ENCODE measurements around the gene NR2C1. TPM values are rescaled to one million over a fixed set of nuclear protein-coding genes. Genes with fewer than 3 reads are reported as not detected.

The NR2C1 gene
- total RNA-seq, 1 donor from 2014 or later = 28.5 TPM

DNA sequence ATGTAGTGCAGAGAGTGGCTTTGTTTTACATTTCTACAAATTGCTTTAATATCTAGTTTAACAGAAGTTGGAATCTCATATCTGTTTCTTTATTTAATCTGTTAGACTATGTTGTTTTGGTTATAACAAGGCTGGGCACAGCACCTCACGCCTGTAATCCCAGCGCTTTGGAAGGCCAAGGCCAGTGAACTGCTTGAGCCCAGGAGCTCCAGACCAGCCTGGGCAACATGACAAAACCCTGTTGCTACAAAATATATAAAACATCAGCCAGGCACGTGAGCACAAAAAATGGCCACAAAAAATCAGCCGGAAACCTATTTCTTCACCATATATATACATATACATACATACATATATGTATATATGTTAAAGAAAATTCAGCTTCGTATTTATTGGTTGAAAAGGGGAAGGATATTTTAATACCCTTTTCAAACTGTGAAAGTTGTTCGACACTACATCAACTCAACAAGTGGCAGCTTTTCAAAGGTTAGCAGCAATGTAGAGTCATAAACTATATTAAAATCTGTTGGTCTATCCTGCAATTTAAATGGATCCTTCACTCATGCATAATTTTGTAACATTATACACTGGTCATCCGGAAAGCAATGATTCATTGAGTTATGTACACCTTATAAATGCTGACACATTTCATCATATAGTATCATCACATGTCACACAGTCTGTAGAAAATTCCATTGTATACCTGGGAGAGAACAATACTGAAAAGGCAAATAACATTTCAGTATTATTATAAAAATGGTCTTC is 7.1 kb downstream of the NR2C1 start:
- no peaks in the 10 kb centered on the region for H3K9me3 Mint-ChIP-seq
- no peak overlapping the region for H3K4me3 Mint-ChIP-seq
- no peak for DNase-seq
- peaks cover 3% of the 10 kb centered on the region for H3K4me1 Mint-ChIP-seq
- intact Hi-C loops (cut with micrococcal nuclease) = no loop called here
- peaks cover 35% of the 10 kb centered on the region for H3K36me3 Mint-ChIP-seq (ENCODE audit: low read depth)
- H3K27ac Mint-ChIP-seq = no peak overlapping the region
- no peaks in the 10 kb centered on the region for H3K27me3 Mint-ChIP-seq

DNA sequence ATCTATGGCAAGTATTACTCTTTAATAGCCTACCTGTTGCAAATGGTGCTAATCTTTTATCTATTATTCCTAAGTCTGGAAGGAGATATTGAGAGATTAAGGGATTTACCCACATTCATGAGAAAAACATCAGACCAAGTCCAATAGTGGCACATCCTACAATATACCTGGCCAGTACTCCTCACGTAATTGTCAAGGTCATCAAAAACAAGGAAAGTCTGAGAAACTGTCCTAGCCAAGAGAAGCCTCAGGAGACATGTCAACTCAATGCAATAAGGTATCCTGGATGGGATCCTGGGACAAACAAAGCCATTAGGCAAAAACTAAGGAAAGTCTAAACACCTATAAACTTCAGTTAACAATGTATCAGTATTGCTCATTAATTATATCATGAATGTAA is 12.5 kb downstream of the NR2C1 start:
- intact Hi-C loops (cut with micrococcal nuclease) = no loop called here
- Mint-ChIP-seq H3K27me3 (no peaks in the 10 kb centered on the region), H3K27ac (no peak overlapping the region), H3K9me3 (no peaks in the 10 kb centered on the region), H3K4me1 (no peaks in the 10 kb centered on the region), H3K4me3 (no peak overlapping the region), H3K36me3 (ENCODE audit: low read depth) (peaks cover 29% of the 10 kb centered on the region)
- no peak for DNase-seq

DNA sequence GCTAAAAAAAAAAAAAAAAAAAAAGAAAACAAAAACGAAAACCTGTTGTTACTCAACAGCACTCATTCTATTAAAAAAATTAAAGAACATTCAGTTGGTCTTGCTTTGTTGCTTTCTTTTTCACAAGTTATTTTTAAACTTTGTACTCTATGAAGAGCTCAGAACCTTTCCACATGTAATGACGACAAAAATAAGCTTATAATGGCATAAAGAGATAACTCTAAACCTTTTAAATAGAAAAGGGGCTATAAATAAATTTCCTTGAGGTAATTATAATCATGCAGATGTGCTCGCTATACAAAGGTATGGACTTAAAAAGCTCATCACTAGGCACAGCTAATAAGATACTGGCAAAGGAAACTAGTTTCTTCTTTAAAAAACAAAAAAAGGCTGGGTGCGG is 13.4 kb downstream of the NR2C1 start:
- Mint-ChIP-seq H3K27me3 (no peaks in the 10 kb centered on the region), H3K4me3 (no peak overlapping the region), H3K9me3 (no peaks in the 10 kb centered on the region), H3K4me1 (no peaks in the 10 kb centered on the region), H3K36me3 (ENCODE audit: low read depth) (peaks cover 33% of the 10 kb centered on the region), H3K27ac (no peak overlapping the region)
- DNase-seq = no peak
- intact Hi-C loops (cut with micrococcal nuclease) = no loop called here

DNA sequence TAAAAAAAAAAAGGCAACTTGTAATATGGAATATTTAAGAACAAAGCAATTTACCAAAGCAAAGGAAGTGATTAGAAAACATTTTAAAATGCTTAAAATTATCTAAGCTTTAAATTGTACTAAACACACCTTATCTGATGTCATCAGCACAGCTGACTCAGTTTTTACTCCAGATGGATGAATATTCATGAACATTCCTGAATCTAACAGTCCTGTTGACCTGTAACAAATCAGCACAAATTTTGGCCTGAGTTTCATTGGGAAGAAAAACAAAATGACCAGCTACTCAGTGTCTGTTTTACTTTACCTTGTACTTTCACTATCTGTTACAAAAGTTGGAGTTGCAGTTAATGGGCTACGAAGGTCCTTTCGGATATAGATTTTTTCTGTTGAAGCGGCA is 16.0 kb downstream of the NR2C1 start:
- intact Hi-C loops (cut with micrococcal nuclease) = no loop called here
- Mint-ChIP-seq H3K36me3 (ENCODE audit: low read depth) (peaks cover 24% of the 10 kb centered on the region), H3K27me3 (no peaks in the 10 kb centered on the region)

DNA sequence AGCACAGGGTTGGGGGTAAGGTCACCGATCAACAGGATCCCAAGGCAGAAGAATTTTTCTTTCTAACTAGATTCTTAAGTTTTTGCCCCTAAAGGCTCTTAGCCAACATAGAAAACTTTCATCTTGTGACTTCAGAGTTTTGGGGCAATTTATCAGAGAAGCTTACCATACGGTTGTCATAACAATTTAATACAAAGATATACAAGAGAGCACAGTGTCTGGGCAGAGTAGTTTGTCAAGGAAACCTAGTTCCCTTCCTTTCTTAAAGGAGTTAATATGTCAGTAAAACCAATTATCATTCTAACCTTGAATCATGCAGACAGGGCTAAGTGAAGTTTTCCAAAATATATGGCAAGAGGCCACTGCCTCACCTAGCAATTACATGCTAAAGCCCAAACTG is 18.4 kb downstream of the NR2C1 start:
- peaks cover 18% of the 10 kb centered on the region for H3K36me3 Mint-ChIP-seq (ENCODE audit: low read depth)
- intact Hi-C loops (cut with micrococcal nuclease) = no loop called here
- H3K4me1 Mint-ChIP-seq = no peaks in the 10 kb centered on the region
- no peaks in the 10 kb centered on the region for H3K9me3 Mint-ChIP-seq
- no peaks in the 10 kb centered on the region for H3K27me3 Mint-ChIP-seq
- H3K27ac Mint-ChIP-seq = no peak overlapping the region
- no peak overlapping the region for H3K4me3 Mint-ChIP-seq
- no peak for DNase-seq

More for the DNA sequence above, 16.0 kb downstream of the NR2C1 start:
- Mint-ChIP-seq H3K9me3 (no peaks in the 10 kb centered on the region), H3K27ac (no peak overlapping the region), H3K4me3 (no peak overlapping the region), H3K4me1 (no peaks in the 10 kb centered on the region)
- DNase-seq = no peak

DNA sequence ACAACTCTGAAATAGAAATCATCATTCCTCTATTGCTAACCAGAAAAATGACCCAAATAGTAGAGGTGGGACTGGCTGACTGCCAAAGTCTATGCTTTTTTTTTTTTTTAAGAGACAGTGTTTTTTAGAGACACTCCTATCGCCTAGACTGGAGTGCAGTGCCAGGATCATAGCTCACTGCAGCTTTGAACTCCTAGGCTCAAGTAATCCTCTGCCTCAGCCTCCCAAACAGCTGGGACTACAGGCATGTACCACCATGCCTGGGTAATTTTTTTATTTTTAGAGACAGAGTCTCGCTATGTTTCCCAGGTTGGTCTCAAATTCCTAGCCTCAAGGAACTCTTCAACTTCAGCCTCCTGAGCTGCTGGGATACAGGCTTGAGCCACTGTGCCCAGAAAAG is 19.2 kb downstream of the NR2C1 start:
- H3K27ac Mint-ChIP-seq = no peak overlapping the region
- intact Hi-C loops (cut with micrococcal nuclease) = no loop called here
- no peak overlapping the region for H3K4me3 Mint-ChIP-seq
- H3K4me1 Mint-ChIP-seq = no peaks in the 10 kb centered on the region
- DNase-seq = no peak
- no peaks in the 10 kb centered on the region for H3K9me3 Mint-ChIP-seq
- H3K27me3 Mint-ChIP-seq = no peaks in the 10 kb centered on the region
- H3K36me3 Mint-ChIP-seq (ENCODE audit: low read depth) = peaks cover 18% of the 10 kb centered on the region

DNA sequence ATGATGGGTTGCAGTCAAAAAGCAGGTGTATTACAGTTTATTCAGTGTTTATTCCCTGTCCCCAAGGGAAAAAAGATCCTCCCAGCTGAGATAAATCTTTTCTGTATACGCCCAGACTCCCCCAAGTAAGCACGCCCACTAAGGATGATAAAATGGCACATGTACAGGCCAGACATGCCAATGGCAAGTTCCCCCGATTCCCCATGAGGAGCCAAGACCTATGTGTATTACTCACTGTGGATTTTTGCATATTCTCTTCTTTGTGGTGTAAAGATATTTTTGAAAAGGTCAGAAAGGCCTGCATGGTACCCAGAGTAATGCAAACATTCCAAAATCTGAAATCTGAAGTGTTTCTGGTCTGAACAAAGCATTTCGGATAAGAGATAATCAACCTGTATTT is 22.2 kb downstream of the NR2C1 start:
- no peak overlapping the region for H3K4me3 Mint-ChIP-seq

DNA sequence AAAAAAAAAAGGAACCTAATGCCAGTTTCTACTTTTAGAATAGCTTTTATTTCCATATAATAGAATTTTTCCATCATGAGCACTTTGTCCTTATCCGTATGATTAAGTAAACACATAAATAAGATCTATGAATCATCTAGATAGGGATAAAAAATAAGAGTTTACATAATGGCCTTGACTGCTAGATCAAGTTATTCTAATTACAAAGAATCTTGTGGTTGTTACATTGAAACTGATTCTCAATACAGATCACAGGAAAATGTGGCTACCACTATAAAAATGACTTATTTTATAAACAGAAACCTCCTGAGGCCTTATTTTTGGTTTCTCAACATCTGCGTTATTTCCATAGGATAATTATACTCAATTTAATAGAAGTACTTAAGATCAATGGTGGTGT is 35.5 kb downstream of the NR2C1 start:
- Mint-ChIP-seq H3K27me3 (no peaks in the 10 kb centered on the region), H3K9me3 (no peaks in the 10 kb centered on the region), H3K4me1 (peaks cover 18% of the 10 kb centered on the region), H3K27ac (no peak overlapping the region), H3K4me3 (no peak overlapping the region), H3K36me3 (ENCODE audit: low read depth) (peaks cover 25% of the 10 kb centered on the region)
- intact Hi-C loops (cut with micrococcal nuclease) = no loop called here
- DNase-seq = no peak

More for the DNA sequence above, 22.2 kb downstream of the NR2C1 start:
- intact Hi-C loops (cut with micrococcal nuclease) = no loop called here
- Mint-ChIP-seq H3K9me3 (no peaks in the 10 kb centered on the region), H3K36me3 (ENCODE audit: low read depth) (peaks cover 28% of the 10 kb centered on the region), H3K27ac (no peak overlapping the region), H3K4me1 (no peaks in the 10 kb centered on the region), H3K27me3 (no peaks in the 10 kb centered on the region)
- DNase-seq = no peak

DNA sequence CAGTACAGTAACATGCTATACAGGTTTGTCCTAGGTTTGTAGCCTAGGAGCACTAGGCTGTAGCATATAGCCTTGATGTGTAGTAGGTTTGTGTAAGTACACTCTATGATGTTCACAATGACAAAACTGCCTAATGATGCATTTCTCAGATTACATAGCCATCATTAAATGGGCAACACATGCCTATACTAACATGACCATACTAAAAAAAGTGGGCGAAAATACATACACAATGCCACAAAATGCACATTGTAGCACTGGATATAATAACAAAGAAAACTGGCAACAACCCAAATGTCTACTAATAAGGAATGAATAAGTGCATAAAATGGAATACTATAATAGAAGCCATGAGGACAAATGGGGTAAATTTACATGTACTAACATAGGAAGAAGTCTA is 38.7 kb downstream of the NR2C1 start:
- peaks cover 14% of the 10 kb centered on the region for H3K4me1 Mint-ChIP-seq
- H3K36me3 Mint-ChIP-seq (ENCODE audit: low read depth) = peaks cover 24% of the 10 kb centered on the region
- no peaks in the 10 kb centered on the region for H3K9me3 Mint-ChIP-seq
- no peak for DNase-seq
- H3K27me3 Mint-ChIP-seq = no peaks in the 10 kb centered on the region
- no peak overlapping the region for H3K27ac Mint-ChIP-seq
- H3K4me3 Mint-ChIP-seq = no peak overlapping the region
- intact Hi-C loops (cut with micrococcal nuclease) = no loop called here

DNA sequence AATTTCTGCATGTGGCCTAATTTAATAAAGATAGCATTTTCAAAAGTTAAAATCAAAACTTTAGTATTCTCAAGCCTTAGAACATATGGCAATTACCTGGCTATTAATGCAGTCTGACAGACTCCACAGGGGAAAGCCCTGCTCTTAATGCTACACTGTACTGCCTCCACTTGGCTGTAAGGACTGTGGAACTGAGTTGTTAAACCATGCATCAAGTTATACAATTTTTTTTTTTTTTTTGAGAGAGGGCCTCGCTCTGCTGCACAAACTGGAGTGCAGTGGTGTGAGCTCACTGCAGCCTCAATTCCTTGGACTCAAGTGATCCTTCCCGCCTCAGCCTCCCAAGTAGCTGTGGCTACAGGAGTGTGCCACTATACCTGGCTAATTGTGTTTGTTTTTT is 50.9 kb downstream of the NR2C1 start:
- no peaks in the 10 kb centered on the region for H3K27me3 Mint-ChIP-seq
- intact Hi-C loops (cut with micrococcal nuclease) = no loop called here
- no peaks in the 10 kb centered on the region for H3K9me3 Mint-ChIP-seq
- no peaks in the 10 kb centered on the region for H3K4me1 Mint-ChIP-seq
- no peak overlapping the region for H3K27ac Mint-ChIP-seq
- no peak overlapping the region for H3K4me3 Mint-ChIP-seq
- no peak for DNase-seq
- H3K36me3 Mint-ChIP-seq (ENCODE audit: low read depth) = peaks cover 13% of the 10 kb centered on the region

DNA sequence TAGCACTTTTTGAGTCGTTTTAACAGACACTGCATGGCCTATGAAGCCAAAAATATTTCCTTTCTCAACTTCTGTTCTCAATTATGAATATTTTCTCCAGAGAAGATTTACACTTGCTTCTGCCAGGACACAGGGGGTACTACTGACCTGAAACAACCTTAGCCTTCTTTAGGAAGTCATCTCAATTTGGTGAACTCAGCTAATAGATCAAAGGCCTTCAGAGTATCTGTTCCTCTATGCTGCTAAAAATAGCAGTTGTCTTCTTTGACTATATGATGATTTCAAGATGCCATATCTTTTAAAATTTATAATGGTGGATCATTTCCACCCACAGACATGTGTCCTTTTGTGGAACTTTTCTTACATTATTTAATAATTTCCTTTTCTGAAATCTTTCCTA is 55.9 kb downstream of the NR2C1 start:
- DNase-seq = no peak
- Mint-ChIP-seq H3K9me3 (peaks cover 5% of the 10 kb centered on the region), H3K4me3 (no peak overlapping the region), H3K27ac (no peak overlapping the region), H3K36me3 (ENCODE audit: low read depth) (peaks cover 6% of the 10 kb centered on the region), H3K27me3 (no peaks in the 10 kb centered on the region), H3K4me1 (no peaks in the 10 kb centered on the region)
- intact Hi-C loops (cut with micrococcal nuclease) = no loop called here

DNA sequence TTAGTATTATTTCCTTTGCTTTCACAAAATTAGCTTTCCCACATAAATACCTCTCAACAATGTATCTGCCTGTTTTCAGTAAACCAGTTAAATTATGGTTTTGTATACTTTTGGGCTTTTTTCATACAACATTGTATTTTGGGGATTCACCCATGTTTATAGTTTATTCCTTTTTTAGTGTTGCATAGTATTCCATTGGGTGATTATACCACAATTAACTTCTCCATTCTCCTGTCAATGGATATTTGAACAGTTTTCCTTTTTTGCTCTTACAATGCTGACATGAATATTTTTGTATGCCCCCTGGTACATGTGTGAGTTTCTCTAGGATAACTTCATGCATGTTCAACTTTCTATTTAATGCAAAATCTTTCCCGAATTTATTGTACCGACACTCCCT is 57.3 kb downstream of the NR2C1 start:
- Mint-ChIP-seq H3K27ac (no peak overlapping the region), H3K4me3 (no peak overlapping the region), H3K4me1 (no peaks in the 10 kb centered on the region), H3K9me3 (peaks cover 5% of the 10 kb centered on the region), H3K36me3 (ENCODE audit: low read depth) (peaks cover 3% of the 10 kb centered on the region), H3K27me3 (no peaks in the 10 kb centered on the region)
- intact Hi-C loops (cut with micrococcal nuclease) = no loop called here
- no peak for DNase-seq

DNA sequence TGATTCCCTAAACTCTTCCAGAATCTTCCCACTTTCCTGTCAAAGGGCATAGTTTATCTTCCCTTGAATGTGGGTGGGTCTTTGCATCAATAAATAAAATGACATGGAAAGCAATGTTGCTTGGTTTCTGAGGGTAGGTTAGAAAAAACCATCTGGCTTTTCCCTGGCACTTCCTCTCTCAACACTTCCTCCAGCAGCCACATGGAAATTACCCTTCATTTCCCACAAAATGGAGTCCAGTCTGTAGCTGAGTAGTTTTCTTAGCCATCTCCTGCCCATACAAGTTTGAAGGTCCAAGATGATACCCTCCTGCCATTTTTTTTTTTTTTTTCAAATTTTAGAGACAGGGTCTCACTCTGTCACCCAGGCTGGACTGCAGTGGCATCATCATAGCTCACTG is 58.9 kb downstream of the NR2C1 start:
- H3K36me3 Mint-ChIP-seq (ENCODE audit: low read depth) = peaks cover 3% of the 10 kb centered on the region
- no peak for DNase-seq
- H3K9me3 Mint-ChIP-seq = peaks cover 5% of the 10 kb centered on the region
- intact Hi-C loops (cut with micrococcal nuclease) = no loop called here
- no peaks in the 10 kb centered on the region for H3K4me1 Mint-ChIP-seq
- no peak overlapping the region for H3K27ac Mint-ChIP-seq
- H3K4me3 Mint-ChIP-seq = no peak overlapping the region
- H3K27me3 Mint-ChIP-seq = no peaks in the 10 kb centered on the region

DNA sequence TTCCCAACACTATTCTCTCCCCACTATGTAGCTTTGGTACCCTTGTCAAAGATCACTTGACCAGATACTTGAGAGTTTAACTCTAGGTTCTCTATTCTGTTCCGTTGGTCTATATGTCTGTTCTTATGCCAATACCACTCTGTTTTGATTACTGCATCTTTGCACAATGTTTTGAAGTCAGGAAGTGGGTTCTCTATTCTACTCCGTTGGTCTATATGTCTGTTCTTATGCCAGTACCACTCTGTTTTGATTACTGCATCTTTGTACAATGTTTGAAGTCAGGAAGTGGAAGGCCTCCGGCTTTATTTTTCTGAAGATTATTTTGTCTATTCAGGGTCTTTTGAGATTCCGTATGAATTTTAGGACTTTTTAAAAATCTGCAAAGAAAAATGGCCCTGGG is 67.2 kb downstream of the NR2C1 start:
- peaks cover 12% of the 10 kb centered on the region for H3K9me3 Mint-ChIP-seq

DNA sequence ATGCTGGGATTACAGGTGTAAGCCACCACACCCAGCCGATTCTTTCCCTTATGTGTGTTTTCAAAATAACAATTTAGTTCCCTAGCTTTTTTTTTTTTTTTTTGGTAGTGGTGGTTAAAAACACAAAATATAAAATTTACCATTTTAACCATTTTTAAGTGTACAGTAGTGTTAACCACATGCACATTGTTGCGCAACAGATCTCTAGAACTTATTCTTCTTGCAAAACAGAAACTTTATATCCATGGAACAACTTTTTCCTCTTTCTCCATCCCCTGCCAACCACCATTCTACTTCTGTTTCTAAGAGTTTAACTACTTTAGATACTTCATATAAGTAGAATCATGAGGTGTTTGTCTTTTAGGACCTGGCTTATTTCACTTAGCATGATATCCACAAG is 68.8 kb downstream of the NR2C1 start:
- H3K27me3 Mint-ChIP-seq = peaks cover 1% of the 10 kb centered on the region
- H3K9me3 Mint-ChIP-seq = peaks cover 12% of the 10 kb centered on the region
- H3K4me3 Mint-ChIP-seq = peak overlapping the region; percentile 23
- peaks cover 19% of the 10 kb centered on the region for H3K36me3 Mint-ChIP-seq (ENCODE audit: low read depth)
- peaks cover 20% of the 10 kb centered on the region for H3K4me1 Mint-ChIP-seq
- no peak for DNase-seq
- intact Hi-C loops (cut with micrococcal nuclease) = loop anchor here (10.0 kb wide), 1 partner anchor 550 kb away; the partner anchor contains the start of gene CEP83
- no peak overlapping the region for H3K27ac Mint-ChIP-seq

More for the DNA sequence above, 67.2 kb downstream of the NR2C1 start:
- intact Hi-C loops (cut with micrococcal nuclease) = loop anchor here (10.0 kb wide), 1 partner anchor 551 kb away; the partner anchor contains the start of gene CEP83
- Mint-ChIP-seq H3K4me3 (no peak overlapping the region), H3K27ac (no peak overlapping the region), H3K36me3 (ENCODE audit: low read depth) (peaks cover 14% of the 10 kb centered on the region), H3K27me3 (peaks cover 1% of the 10 kb centered on the region), H3K4me1 (peaks cover 13% of the 10 kb centered on the region)
- no peak for DNase-seq

Measured in activated CD4-positive, alpha-beta T cell treated with anti-CD3 and anti-CD28 coated beads, Interleukin-2, amount 10 ng/mL, durations not matched to agents 24 days and 14 days (primary cell).